HG02943 (cell line): ENCODE results near the gene CCDC136.

Experiments
- ATAC-seq: cut with Tn5 transposase; IDR thresholded peaks from one replicate; pipeline ENCODE4 v1.9.1; 2021; ENCODE audit warnings: mild to moderate bottlenecking, low read depth, moderate library complexity; ENCODE audit not compliant: unreplicated experiment

The CCDC136 gene

DNA sequence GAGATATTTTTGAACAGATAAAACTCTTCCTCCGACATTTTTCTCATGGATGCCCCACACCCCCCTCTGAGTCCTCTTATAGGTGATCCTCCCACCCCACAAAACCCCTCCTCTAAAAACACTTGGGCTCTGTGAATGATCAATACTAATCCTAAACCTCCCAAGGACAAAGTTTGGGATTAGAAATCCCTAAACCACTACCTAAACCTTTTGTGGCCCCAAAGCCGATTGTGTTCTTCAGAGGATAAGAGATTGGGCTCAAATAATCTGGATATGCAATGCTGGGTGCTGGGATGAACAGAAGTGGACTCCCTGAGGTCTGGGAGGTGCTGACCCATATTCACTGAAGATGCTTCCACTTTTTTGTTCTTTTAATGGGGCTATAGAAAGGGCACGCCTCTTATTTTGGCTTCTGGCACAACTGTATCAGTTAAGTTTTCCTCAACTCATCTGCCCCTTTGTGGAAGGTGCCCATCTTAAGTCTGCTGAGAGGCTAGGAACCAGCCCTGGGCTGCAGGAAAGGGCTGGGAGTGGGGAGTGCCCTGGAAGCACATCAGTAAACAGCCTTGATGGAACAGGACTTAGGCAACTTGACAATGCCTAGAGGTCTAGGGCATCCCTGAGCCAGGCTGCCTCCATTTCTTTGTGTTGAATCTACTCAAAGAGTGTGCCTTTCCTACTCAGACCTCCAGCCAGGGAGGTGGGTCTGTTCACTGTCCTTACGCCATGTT, 15.9 kb upstream of the CCDC136 start, which contains the start of gene OPN1SW:
Gene OPN1SW, minus strand, starts transcription at position 51 of the 731 bp plus-strand sequence. Its CDS starts 13 bp downstream, at position 38.
- no peak for ATAC-seq

DNA sequence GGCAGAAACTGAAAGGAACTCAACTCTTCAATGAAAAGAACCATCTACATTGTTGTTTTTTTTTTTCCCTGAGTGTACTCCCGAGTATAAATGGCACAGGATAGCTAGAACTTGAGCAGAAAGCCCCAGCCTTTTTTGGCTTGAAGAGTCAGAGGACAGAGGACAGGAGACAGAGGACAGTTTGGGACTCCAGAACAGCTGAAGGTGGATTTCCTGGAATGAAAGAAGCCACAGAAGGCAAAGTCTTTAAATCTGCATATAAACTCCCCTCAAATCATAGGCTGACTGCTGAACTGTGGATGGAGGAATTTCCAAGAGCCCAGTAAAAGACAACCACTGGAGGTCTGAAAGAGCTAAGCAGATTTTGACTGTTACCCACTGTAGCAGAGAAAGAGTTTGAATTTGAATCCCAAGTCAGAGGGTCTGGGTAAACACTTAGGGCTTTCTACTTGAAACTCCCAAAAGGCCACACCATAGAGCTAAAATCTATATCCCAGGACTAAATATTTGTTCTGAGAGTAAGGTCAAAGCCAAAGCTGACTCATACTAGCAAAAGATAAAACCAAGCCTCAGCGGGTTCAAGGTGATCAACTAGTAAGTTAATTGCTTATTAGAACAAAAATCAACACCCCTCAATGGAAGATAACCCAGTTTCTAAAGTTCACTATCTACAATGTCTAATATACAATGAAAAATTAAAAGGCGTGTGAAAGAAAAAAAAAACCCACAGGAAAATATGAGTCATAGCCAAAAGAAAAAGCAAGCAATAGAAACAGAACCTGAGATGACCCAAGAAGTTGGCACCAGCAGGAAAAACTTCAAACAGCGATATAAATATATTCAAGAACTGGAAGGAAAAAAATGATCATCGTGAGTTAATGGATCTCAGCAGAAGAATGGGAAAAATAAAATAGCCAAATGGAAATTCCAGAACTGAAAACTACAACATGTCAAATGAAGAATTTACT, 14.3 kb upstream of the CCDC136 start:
- no peak for ATAC-seq

DNA sequence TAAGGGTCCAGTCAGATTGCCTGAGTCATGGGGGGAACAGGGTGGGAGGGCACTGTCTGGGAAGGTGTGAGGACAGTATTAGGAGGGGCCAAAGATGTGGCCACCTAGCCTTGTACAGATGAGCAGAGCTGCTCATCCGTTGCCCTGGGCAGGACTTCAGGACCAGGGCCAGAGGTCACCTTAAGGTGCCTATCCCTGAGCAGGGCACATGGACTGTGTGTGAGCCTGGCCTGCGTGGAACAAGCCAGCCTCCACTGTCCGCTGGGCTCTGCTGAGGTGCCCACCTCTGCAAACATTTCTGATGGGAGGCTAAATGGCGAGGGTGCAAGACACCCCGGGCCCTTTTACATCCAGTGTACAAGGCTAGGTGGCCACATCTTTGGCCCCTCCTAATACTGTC, 12.8 kb upstream of the CCDC136 start:
- no peak for ATAC-seq

- no peak for ATAC-seq
These were observed 10.6 kb upstream of the CCDC136 start for GRCh38 chr7:128781126-128781525.

GRCh38 chr7:128781851-128782250, 9.9 kb upstream of the CCDC136 start:
- ATAC-seq = no peak

DNA sequence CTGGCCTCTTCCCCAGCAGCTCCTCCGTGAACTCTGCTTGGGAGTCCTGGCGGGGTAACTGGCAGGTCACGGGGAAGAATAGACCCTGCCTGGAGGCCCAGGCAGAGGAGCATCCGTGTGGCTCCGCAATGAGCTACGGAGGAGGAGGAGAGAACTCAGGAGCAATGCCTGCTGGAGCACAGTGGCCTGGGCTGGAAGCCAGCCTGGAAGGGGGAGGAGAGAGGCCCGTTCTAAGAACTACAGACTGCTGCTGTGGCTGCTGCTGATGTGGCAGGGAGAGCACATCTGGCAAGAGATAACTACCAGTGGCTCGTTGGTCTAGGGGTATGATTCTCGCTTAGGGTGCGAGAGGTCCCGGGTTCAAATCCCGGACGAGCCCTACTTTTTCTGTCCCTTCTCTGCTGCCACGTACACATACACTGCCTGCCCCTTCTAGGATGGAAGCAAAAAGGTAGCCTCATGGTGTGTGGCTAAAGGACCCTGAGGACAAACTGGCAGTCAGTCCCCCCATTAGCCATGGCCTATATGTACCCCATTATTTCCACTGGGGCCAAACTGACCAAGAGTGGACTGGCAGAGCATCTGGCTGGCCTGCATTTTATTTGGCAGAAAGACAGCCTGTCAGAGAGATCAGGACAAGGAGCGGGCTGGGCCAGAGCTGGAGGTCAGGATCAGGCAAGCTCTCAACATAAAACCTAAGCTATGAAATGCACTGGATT, 8.5 kb upstream of the CCDC136 start:
- no peak for ATAC-seq

- no peak for ATAC-seq
These were observed 6.0 kb upstream of the CCDC136 start for GRCh38 chr7:128785738-128786137.

GRCh38 chr7:128788446-128789412, 3.0 kb upstream of the CCDC136 start:
- no peak for ATAC-seq

GRCh38 chr7:128790315-128791041, 1.3 kb upstream of the CCDC136 start:
- no peak for ATAC-seq

- no peak for ATAC-seq
These were observed 182 bp downstream of the CCDC136 start for GRCh38 chr7:128791972-128792327.

DNA sequence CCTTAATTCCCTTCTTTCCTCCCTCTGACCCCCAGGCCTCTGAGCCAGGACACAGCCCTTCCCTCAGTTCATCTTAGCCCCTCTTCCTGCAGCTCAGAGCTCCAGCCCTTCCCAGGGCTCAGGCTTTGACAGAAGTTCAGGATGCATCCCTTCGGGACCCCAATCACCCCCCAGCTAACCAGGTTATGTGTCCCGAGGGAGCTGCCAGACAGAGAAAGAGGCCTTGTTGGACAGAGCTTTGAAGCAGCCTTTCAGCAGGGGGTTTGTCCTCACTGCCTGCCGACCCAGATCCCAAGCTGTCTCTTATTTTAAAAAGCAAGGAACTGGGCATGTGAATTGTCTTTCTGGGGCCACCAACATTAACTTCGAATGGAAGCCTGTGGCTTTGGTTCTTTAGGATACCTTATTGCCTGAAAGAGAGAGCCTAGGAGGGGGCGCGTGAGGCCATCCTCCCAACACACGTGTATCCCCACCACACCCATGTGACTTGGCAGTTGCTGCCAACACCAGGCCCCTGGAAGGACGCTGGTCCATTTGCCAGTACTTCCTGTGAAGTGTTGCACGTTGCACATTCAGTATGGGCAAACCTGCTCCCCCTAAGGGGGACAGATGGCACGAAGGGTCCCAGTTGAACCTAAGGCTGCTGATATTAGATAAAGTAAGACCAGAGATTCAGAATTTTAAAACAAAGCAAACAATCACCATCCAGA, 858 bp downstream of the CCDC136 start:
- ATAC-seq = no peak

DNA sequence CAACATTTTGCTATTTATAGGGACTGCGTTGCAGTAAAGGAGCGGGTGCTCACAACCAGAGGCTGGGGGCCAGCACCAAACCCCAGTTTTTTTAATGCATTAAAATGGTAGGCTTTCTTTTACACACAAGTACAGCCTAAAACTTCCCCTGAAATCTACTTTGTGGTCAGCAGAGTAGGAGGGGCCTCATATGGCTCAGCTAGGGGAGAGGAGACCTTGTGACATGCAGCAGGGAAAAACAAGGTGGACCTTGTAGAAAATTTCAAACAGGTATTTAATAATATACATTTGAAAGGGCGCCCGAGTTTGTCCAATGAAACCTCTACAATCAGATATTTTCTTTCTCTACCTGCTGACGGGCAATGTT, 1.4 kb downstream of the CCDC136 start:
- ATAC-seq = no peak

- ATAC-seq = no peak
These were observed 2.3 kb downstream of the CCDC136 start for GRCh38 chr7:128794020-128794419.

GRCh38 chr7:128794436-128794835, 2.7 kb downstream of the CCDC136 start:
- ATAC-seq = no peak

DNA sequence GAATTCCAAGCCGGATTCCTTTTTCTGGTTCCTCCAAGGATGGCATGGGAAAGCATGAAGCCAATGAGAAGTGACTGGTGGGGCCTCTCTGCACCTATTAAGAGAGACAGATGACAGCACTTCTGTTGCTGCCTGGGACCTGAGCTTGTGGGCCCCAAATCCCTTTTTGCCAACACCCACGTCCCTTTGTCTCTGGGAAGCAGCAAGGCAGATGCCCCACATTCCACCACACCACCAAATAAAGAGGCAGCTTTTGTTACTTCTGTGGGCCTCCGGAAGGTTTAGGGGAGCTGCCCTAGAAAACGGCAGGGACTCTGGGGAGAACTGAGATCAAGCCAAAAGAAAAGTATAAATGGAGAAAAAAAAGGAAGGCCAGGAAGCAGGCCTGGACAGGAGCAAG, 3.4 kb downstream of the CCDC136 start:
- ATAC-seq = no peak

DNA sequence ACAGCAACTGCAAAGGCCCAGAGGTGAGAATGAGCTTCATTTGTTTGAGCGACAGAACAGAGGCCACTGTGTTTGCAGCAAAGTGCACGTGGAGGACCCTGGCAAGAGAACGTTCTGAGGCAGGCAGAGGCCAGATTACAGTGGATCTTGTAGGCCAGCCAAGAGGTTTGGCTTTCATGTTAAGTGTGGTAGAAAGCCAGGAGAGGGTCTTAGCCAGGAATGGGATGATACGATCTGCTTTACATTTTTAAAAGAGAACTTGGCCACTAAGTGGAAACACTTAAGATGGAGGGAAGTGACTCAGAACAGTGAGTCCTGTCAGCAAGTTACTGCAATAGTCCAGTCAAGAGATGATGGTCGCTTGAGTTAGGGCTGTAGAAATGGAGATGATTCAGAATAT, 4.6 kb downstream of the CCDC136 start:
- no peak for ATAC-seq

DNA sequence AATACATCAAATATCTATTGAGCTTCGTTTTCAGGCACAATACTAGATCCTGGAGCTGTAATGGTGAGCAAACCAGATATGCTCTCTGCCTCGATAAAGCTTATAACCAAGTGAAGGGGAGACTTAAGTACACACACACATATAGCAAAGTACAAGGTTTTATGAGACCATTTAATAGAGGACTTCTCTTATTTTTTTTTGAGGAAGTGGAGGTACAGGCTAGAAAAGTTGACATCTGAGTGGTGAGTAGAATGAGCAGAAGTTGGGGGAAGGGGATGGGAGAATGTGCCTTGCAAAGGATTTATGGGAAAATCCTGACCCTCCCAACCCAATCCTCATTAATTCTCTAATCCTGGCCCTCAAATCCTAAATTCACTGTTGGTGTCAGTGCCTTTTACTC, 7.7 kb downstream of the CCDC136 start:
- no peak for ATAC-seq

DNA sequence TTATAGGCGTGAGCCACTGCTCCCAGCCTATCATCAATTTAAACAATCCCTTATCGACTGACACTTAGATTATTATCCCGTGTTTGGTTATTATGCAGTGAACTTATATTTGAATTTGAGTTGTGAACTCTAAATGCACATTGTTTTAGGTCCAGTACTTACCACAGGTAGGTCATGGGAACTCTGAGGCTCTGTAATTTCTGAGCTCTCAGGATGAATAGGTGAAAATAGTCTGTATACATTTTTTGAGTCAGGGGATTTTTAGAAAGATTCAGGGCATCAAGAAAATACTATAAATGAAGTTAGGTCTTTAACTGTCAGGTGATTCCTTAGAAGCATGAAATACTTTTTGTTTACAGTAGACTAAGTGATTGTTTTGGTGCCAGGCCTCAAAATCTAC, 8.8 kb downstream of the CCDC136 start:
- ATAC-seq = no peak

- no peak for ATAC-seq
These were observed 9.2 kb downstream of the CCDC136 start for GRCh38 chr7:128801003-128801402.
